ENCODE measurements around the gene KIAA1217. TPM values are rescaled to one million over a fixed set of nuclear protein-coding genes. Genes with fewer than 3 reads are reported as not detected.

The KIAA1217 gene
- total RNA-seq, 1 experiment from 2014 or later: 48.3 TPM

DNA sequence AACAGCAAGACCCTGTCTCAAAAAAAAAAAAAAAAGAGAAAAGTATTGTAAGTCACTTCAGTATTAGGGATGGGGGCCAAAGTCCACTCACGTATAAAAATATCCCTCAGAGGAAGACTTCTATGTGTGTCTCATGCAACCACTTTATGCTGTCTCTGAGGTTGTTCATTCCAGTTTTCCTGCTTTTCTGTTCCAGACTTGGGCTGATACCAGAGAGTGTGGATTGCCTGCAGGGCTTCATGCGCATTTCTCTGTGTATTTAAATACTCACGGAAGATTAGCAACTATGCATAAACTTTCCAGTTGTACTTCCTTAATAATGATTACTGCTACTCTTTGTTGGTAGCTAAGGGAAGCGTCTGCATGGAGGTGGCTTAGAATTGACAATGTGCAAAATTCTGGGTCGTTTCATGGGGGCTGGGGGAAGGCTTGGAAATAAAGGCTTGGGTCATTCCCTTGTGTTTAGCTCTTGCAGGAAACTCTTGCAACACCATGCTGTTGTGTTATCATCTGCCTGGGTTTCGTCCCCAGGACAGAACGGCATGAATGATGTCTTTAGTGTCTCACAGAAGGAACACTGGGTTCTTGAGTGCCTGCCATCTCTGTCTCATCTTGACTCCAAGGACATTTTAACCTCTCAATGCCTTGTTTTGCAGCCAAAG lies 54.1 kb downstream of the KIAA1217 start:
- H3K9me3 Mint-ChIP-seq (ENCODE audit: unreplicated experiment): no peaks in the 10 kb centered on the region
- peaks cover 19% of the 10 kb centered on the region for H3K36me3 Mint-ChIP-seq (ENCODE audit: insufficient read depth, unreplicated experiment)
- peaks cover 30% of the 10 kb centered on the region for H3K4me1 Mint-ChIP-seq (ENCODE audit: insufficient read depth, unreplicated experiment)
- intact Hi-C loops (cut with micrococcal nuclease): no loop called here
- TF ChIP-seq, protein P1, sequence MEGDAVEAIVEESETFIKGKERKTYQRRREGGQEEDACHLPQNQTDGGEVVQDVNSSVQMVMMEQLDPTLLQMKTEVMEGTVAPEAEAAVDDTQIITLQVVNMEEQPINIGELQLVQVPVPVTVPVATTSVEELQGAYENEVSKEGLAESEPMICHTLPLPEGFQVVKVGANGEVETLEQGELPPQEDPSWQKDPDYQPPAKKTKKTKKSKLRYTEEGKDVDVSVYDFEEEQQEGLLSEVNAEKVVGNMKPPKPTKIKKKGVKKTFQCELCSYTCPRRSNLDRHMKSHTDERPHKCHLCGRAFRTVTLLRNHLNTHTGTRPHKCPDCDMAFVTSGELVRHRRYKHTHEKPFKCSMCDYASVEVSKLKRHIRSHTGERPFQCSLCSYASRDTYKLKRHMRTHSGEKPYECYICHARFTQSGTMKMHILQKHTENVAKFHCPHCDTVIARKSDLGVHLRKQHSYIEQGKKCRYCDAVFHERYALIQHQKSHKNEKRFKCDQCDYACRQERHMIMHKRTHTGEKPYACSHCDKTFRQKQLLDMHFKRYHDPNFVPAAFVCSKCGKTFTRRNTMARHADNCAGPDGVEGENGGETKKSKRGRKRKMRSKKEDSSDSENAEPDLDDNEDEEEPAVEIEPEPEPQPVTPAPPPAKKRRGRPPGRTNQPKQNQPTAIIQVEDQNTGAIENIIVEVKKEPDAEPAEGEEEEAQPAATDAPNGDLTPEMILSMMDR (IDR thresholded peaks at IDR 0.05; ENCODE audit: unreplicated experiment): no peak
- H3K27ac Mint-ChIP-seq (ENCODE audit: low read depth, unreplicated experiment): peak overlapping the region; percentile 49
- H3K4me3 Mint-ChIP-seq (ENCODE audit: unreplicated experiment): no peak overlapping the region
- CTCF ChIA-PET: interaction anchor here (0.6 to 1.1 kb wide), 2 partner anchors 24 to 275 kb away, joined by 3 to 4 read pairs; no protein-coding TSS in a partner anchor
- BruUV-seq (replicated peaks): no TSS peak
- DNase-seq (ENCODE audit: unreplicated experiment): no peak
- POLR2A ChIA-PET: interaction anchor here (0.5 to 1.0 kb wide), 2 partner anchors 14 to 16 kb away, joined by 3 to 5 read pairs; no protein-coding TSS in a partner anchor
- no peaks in the 10 kb centered on the region for H3K27me3 Mint-ChIP-seq (ENCODE audit: insufficient read depth, unreplicated experiment)

DNA sequence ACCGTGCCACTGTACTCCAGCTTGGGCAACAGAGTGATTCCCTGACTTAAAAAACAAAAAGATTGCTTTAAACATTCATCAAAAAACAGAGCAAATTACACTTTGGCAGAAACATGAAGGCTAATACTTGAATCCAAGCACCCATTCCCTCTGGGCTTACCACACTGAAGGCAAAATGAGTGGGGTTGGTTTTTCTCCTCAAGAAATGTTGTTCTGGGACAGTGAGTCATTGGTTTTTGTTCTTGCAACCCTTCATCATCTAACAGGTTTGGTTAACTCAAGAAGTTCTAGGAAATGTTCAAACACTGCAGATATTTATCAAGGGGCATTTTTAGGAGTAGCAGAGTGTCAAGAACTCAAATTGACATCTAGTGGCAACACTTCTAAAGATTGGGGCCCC lies 60.5 kb downstream of the KIAA1217 start:
- Mint-ChIP-seq H3K4me1 (ENCODE audit: insufficient read depth, unreplicated experiment) (peaks cover 10% of the 10 kb centered on the region), H3K27me3 (ENCODE audit: insufficient read depth, unreplicated experiment) (no peaks in the 10 kb centered on the region), H3K4me3 (ENCODE audit: unreplicated experiment) (no peak overlapping the region), H3K9me3 (ENCODE audit: unreplicated experiment) (no peaks in the 10 kb centered on the region), H3K36me3 (ENCODE audit: insufficient read depth, unreplicated experiment) (peaks cover 22% of the 10 kb centered on the region), H3K27ac (ENCODE audit: low read depth, unreplicated experiment) (no peak overlapping the region)
- DNase-seq (ENCODE audit: unreplicated experiment): no peak
- TF ChIP-seq, protein P1 (IDR thresholded peaks at IDR 0.05; ENCODE audit: unreplicated experiment): no peak
- ChIA-PET CTCF (no interaction called here), POLR2A (no interaction called here)
- intact Hi-C loops (cut with micrococcal nuclease): no loop called here
- no TSS peak for BruUV-seq (replicated peaks)

DNA sequence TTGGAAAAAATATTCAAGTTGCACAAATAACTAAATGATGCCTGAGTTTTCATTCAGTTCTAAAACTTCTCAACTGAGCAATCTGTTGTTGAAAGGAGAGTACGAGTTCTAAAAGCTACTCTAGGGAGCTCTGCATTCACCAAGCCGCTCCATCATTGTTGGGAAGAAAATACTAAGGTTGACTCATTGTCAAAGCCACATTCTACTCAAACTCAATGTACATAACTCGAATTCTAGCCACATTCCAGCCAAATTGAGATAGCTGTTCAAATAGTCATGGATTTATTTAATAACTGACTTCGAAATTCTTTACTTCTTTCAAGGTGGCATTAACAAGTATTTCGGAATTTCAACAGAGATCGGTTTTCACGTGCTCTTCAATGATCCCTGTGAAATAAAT lies 63.4 kb downstream of the KIAA1217 start:
- H3K36me3 Mint-ChIP-seq (ENCODE audit: insufficient read depth, unreplicated experiment): peaks cover 32% of the 10 kb centered on the region
- intact Hi-C loops (cut with micrococcal nuclease): no loop called here
- ChIA-PET CTCF (no interaction called here), POLR2A (interaction anchor here (0.9 kb wide), 1 partner anchor 16 kb away, joined by 4 read pairs; no protein-coding TSS in a partner anchor)
- no TSS peak for BruUV-seq (replicated peaks)
- DNase-seq (ENCODE audit: unreplicated experiment): no peak
- no peak overlapping the region for H3K27ac Mint-ChIP-seq (ENCODE audit: low read depth, unreplicated experiment)
- TF ChIP-seq, protein P1 (IDR thresholded peaks at IDR 0.05; ENCODE audit: unreplicated experiment): no peak
- peaks cover 1% of the 10 kb centered on the region for H3K4me1 Mint-ChIP-seq (ENCODE audit: insufficient read depth, unreplicated experiment)
- H3K9me3 Mint-ChIP-seq (ENCODE audit: unreplicated experiment): no peaks in the 10 kb centered on the region
- H3K4me3 Mint-ChIP-seq (ENCODE audit: unreplicated experiment): no peak overlapping the region
- no peaks in the 10 kb centered on the region for H3K27me3 Mint-ChIP-seq (ENCODE audit: insufficient read depth, unreplicated experiment)

DNA sequence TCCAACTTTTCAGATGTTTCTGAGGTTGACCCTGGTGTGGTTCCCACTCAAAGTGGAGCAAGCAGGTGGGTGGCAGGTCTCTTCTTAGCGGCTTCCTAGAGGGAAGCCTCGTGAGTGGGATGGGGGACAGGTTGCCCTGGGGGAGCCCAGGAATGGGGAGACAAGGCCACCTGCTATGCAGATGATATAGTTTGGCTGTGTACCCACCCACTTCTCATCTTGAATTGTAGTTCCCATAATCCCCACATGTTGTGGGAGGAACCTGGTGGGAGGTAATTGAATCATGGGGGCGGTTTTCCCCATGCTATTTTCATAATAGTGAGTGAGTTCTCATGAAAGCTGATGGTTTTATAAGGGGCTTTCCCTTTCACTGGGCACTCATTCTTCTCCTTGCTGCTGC lies 68.3 kb downstream of the KIAA1217 start:
- no peak overlapping the region for H3K27ac Mint-ChIP-seq (ENCODE audit: low read depth, unreplicated experiment)

More for the DNA sequence above, 68.3 kb downstream of the KIAA1217 start:
- DNase-seq (ENCODE audit: unreplicated experiment): no peak
- BruUV-seq (replicated peaks): no TSS peak
- Mint-ChIP-seq H3K36me3 (ENCODE audit: insufficient read depth, unreplicated experiment) (peaks cover 23% of the 10 kb centered on the region), H3K9me3 (ENCODE audit: unreplicated experiment) (no peaks in the 10 kb centered on the region), H3K4me3 (ENCODE audit: unreplicated experiment) (no peak overlapping the region), H3K4me1 (ENCODE audit: insufficient read depth, unreplicated experiment) (peaks cover 13% of the 10 kb centered on the region), H3K27me3 (ENCODE audit: insufficient read depth, unreplicated experiment) (no peaks in the 10 kb centered on the region)
- CTCF ChIA-PET: interaction anchor here (0.7 kb wide), 1 partner anchor 8 kb away, joined by 3 read pairs; no protein-coding TSS in a partner anchor
- TF ChIP-seq, protein P1 (IDR thresholded peaks at IDR 0.05; ENCODE audit: unreplicated experiment): no peak
- POLR2A ChIA-PET: interaction anchor here (1.6 kb wide), 1 partner anchor 22 kb away, joined by 5 read pairs; no protein-coding TSS in a partner anchor
- intact Hi-C loops (cut with micrococcal nuclease): no loop called here
